ENCODE results near the gene BTF3.

BTF3 gene

DNA sequence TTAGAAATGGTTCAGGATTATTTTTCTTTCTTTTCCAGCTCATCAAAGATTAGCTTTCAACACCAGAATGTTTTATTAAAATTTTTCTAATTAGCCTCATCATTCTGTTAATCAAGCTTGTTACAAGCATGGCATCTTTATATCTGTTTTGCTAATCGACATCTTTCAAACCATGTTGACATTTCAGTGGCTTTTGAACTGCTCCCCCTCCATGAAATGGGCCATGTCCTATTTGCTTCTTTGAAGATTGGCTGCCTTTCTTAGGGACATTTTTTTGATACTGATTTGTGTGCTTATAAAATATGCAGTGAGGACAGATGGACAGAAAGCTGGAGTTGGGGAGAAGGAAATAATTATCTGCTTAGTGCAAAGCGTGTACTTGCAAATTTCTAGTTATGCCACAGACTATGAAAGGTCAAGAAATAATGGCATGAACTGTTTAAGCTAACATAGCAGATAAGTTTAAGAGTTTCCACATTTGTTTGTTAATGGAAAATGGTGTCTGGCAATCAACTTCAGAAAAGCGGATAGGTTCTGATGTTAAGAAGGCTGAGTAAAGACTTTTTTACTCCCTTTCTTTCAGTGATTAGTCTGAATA, 27.5 kb downstream of the BTF3 start:
- no peak for DNase-seq (ENCODE audit: low read depth)

DNA sequence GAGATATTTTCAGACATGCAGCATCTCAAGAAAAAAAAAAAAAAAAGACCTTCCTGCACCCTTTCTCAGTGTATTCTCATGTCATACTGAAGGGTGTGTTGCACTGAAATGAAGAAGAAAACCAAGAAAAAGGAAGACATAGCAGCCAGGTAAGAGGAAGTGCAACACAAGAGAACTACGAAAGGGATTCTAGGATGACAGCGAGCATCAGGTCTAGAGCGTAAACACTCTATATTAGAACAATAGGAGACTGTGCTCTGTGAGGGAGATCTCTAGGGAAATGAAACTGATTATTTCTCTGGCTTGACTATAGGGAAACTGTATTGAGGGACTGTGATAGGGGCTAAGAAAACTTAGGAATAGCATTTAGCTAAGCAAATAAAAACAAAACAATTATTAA, 30.0 kb downstream of the BTF3 start:
- DNase-seq (ENCODE audit: low read depth): no peak

DNA sequence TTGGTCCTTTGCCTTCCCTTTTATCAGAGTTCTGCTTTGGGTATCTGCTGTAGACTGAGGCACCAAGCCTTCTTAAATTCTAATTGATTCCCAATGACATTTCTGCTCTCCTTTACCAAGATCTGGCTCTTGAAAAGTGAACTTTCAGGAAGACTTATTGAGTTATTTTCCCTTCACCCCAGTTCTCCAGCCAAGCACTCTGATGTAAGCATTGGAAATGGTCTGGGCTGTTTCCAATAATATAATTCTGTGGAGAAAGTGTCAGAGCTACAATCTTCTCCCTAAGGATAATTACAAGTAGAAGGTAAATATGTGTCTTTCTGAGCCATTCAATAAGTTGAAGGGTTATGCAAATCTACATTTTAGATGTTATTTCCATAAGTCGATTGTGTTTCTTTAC, 30.8 kb downstream of the BTF3 start:
- DNase-seq (ENCODE audit: low read depth): no peak

DNA sequence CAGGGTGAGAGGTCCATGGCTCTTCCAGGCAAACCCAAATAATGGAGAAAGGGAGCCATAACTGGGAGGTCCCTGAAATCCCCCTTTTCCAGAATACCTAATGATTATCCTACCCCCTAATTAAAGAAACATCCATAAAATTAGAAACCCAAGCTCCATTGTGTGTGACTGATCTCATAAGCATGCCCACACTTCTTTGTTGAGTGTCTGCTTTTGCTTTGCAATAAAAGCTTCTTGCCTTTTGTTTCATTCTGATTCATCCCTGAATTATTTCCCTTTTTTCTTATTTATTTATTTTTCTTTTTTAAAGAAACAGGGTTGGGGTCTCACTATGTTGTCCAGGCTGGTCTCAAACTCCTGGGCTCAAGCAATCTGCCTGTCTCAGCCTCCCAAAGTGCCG, 33.1 kb downstream of the BTF3 start:
- no peak for DNase-seq (ENCODE audit: low read depth)

DNA sequence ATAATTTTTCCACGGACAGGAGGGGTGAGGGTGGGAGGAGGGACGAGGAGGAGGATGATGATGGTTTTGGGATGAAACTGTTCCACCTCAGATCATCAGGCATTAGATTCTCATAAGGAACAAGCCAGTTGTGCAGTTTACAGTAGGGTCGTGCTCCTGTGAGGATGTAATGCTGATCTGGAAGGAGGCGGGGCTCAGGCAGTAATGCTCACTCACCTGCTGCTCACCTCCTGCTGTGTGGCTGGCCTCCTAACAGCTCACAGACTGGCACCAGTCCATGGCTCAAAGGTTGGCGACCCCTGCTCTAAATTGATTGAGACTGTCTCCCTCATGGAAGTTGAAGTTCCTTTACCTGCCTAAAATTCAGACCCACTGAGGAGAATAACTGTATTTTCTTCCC, 34.0 kb downstream of the BTF3 start:
- DNase-seq (ENCODE audit: low read depth): no peak

DNA sequence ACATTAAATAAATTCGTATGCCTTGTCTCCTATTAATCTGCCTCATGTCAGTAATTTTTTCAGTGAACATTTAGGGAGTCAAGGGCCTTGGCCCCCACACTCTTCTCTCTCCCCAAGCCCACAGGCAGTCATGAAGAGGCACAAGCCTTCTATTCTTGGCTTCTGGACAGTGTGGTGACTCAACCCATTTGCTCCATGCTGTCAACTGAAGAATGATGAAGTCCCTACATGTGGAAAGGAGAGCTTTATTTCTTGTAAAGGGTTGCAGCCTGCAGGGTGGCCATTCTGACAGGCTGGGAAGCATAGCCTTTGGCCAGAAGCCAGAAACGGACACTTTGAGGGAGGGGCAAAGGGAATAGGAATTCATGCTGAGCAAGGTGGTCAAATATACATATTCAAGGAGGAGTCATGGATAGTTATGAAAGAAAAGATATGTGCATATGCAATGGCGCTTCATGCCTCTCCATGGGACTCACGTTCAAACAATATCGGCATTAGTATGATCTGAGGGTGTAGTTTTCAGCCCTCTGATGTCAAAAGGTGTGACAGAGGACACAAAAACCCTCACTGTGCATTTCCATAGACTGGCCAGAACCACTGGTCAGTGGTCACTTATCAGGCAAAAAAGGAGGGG, 35.9 kb downstream of the BTF3 start:
- DNase-seq (ENCODE audit: low read depth): no peak

DNA sequence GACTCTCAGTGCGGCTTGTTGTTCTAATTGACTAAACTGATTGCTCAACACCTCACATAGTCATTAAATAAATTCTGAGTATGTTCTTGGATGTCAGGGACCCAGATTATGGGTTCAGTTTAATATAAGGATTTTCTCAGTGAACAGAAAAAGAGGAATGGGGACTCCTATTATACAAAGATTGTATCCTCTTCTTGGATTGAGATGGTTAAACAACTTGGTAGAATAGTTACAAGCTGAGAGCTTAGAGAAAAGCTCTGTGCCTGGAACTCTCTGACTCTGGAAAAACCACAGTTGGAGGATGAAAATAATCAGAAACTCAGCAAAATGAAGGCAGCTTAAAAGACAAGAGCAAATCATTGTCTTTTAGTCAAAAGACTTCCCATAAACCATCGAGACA, 36.7 kb downstream of the BTF3 start:
- no peak for DNase-seq (ENCODE audit: low read depth)

DNA sequence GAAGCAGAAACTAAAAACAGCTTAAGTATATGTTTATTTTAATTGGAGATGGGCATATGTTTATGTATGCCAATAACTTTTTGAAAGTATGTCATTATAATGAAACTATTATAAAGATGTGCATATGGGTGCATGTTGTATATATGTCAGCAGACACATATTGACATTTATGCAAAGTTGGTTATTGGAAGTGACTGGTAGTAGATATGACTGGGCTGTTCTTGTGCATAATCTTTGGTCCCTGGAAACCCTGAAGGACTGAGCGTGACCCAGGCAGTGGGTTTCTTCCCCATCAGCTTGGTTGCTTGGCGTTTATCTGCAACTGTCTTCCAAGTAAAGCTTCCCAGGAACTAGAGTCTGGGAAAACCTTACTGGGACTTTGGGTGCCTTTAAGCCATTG, 41.5 kb downstream of the BTF3 start:
- DNase-seq (ENCODE audit: low read depth): no peak

DNA sequence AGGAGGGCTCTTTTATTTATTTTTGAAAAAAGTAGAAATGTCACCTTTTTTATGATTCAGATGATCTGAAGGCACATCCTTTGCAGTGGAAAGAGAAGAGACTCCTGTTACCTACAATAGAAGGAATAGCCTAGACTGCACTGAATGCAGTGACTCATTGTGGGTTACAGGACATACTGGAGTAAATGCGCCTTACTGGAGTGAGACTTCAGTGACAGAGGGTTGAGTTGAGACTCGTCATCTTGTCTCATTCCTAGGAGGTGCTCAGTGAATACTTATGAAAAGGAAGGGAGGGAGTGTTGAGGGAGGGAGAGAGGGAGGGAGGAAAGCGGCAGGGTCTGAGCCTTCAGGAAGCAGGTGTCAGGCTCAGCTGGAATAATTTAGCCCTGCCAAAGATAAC, 42.0 kb downstream of the BTF3 start:
- DNase-seq (ENCODE audit: low read depth): no peak

DNA sequence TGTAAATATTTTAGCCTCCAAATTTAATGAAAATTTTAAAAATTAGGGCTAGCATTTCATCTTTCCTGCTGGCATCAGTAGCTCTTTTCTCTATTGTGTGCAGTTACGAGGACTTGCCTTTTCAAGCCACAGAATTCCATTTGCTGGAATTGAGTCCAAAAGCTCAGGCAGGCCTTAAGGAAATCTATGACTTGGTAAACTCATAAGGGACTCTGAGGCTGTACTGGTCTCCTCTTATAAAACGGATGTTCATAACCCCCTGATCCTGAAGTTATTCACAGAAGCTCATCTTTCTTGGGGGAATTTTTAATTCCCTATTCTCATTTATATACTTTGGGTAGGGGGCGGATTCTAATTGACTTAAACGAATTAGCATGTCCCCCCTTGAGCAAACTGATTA, 43.8 kb downstream of the BTF3 start:
- DNase-seq (ENCODE audit: low read depth): no peak

DNA sequence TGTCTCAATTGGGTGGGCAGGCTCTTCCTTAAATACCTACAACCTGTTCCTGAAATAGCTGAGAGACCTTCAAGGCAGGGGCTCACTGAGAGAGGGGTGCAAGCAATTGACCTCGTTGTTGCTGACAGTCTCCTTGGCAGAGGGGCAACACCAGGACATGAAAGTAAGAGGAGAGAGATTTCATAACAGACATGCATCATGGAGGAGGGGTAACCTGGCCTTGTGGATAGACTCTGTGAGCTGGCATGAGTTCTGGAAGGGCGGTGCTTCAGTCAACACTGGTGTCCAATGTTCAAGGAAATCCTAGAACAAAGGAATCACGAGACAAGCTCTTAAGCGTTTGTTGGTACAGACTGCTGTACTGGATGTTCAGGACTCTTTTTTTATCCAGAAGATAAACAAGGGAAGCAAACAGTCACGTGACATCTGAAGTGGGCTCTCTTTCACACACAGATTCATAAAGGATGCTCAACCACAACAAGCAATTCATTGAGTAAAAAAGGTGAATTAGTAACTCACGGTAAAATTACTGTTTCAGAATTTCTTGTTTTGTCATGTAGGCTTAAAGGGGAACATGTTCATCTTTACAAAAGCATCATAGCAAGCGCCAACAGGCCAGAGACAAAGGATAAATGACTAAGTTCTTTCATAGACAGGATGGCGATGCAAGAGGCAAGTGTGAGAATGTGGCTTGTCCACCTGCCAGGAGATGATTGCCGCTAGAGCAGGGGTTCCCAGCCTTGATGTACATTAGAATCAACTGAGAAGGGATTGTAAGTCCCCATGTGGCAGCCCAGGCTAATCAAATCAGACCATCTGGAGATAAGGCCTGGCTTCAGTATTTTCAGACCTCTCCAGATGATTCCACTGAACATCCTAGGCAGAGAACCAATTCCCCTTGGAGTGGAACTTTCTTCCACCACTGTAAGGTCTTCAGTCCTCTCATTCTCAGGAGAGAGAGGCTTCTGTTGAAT, 46.5 kb downstream of the BTF3 start:
- DNase-seq (ENCODE audit: low read depth): no peak

DNA sequence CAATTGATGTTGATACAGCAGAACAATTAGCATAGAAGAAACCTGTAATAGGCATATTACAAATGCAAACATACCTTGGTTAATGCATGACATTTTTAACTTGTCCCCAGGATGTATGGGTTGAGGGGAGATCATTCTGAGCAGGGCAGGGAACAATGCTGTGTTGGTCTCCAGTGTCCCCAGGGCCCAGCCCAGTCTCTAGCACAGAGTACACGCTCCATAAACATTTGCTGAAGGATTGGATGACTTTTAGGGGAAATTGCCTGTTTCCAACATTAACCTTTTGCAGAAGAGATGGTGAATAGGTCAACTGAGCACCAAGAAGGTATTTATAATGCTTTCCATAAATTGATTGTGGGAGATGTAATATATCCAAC, 47.1 kb downstream of the BTF3 start:
- DNase-seq (ENCODE audit: low read depth): no peak

DNA sequence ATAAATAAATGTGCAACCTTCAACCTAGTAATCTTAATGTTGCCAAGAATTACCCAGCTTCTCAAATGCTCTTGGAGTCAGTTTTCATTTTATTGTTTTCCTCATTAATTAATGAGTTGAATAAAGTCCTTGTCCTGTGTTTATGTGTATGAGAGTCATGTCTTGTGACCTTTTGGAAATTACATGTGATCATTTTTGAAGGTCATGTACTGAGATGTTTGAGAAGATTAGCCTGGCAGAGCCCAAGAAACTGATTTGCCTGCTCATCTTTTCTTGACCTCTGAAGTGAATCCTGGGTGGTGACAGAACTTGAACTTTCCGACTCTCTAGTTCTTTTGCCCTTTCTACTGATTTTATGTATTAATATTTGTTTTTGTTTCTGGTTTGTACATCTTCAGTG, 51.8 kb downstream of the BTF3 start:
- no peak for DNase-seq (ENCODE audit: low read depth)

DNA sequence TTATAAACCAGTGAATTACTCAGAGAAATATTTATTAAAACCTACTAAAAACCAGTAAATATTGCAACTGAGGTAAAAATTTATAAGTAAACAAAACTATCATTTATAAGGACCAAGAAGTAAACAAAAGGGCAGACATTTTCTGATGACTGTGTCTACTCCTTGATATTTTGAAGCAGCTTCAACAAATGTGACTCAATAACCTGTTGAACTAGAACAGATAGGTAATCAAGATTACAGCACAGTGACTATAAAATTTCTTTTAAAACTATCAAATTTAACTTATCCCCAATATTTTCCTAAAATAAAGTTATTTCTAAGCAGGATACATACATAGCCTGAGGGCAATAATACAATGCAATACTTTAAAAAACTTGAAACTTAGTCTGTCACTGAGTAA, 54.4 kb downstream of the BTF3 start:
- no peak for DNase-seq (ENCODE audit: low read depth)
